Colonic mucosa (tissue), 4 donors: Measurements from ENCODE around the gene PIAS2. TPM values are rescaled to one million over a fixed set of nuclear protein-coding genes. Genes with fewer than 3 reads are reported as not detected.

Source experiments
- DNase-seq: peaks from one replicate; pipeline ENCODE4 v3.0.0-alpha.2; 2020
- H3K27ac ChIP-seq: fragments of 200-600 bp; one replicate; pipeline ENCODE4 v1.8.0; 2021
- H3K27me3 ChIP-seq: fragments of 200-600 bp; one replicate; pipeline ENCODE4 v1.8.0; 2021
- H3K36me3 ChIP-seq: fragments of 200-600 bp; one replicate; pipeline ENCODE4 v1.8.0; 2021
- H3K4me1 ChIP-seq: fragments of 200-600 bp; one replicate; pipeline ENCODE4 v1.8.0; 2021; ENCODE audit warnings: mild to moderate bottlenecking
- H3K4me3 ChIP-seq: fragments of 200-600 bp; one replicate; pipeline ENCODE4 v1.8.0; 2021
- H3K9ac ChIP-seq, 2 donors: one replicate each; pipeline ENCODE4 v1.7.0; 2013; ENCODE audit warnings: control low read depth in 2 of 2, low read depth in 2 of 2, low read length in 2 of 2
- H3K9me3 ChIP-seq: fragments of 200-600 bp; one replicate; pipeline ENCODE4 v1.8.0; 2021
- intact Hi-C: fragments of 100-400 bp; cut with DNase I; formaldehyde crosslinking; loops from one replicate; pipeline ENCODE4 v1.14.1; 2022
- total RNA-seq, 2 donors: library from RNA; stranded (reverse); fragmentation: NEBNext Ultra II Directional in 1 of 2; extraction: Animal tissue kit (Norgen Biotek cat#: 25700) in 1 of 2; gene quantifications; one replicate each; pipeline ENCODE4 v1.2.1, GENCODE V29; 2021
- TF ChIP-seq, protein P1 (sequence below): fragments of 200-600 bp; IDR thresholded peaks from one replicate; pipeline ENCODE4 v1.8.0; 2022; ENCODE audit warnings: antibody characterized with exemption, mild to moderate bottlenecking
- donor health status: healthy.
- donor health status: DM: no; HTN: no; CAD: no.
- donor health status: DM: no; HTN: no; CAD: no.

The PIAS2 gene
- total RNA-seq, 2 donors from 2014 or later, result 29.0 to 42.0 TPM

DNA sequence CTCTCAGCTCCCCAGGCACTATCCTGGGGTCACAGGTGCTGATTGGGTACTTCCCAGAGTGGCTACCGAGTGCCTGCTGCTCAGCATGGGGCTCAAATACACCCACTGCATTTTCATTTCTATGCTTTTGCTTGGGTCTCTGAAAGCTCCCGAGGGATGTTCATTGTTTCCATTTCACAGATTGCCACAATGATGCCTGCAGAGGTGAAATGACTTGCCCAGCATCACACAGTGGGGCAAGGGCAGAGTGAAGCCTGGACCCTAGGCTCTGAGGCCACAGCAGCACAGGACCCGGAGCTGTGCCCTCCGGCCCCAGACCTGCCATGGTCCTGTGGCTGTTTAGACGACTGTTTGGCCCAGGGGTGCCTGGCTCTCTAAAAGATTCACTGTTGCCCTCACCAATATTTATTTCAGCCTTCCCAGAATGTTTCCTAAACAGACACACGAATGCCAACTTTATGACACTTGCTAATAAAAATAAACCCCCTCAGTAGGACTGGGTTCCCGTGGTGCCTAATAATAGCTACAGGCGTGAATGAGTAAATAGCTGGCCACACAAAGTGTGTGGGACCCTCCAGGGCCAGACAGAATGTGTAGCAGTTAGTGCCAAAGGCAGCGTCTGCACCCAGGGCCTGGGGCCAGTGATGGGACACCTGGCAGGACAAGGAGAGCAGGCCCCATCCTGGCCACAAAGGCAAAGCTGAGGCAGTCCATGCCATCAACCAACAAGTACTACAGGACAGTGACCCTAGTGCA, 149.0 kb downstream of the PIAS2 start:
- Histone ChIP-seq H3K27me3 (no peaks in the 10 kb centered on the region), H3K4me3 (no peak overlapping the region), H3K9me3 (no peaks in the 10 kb centered on the region), H3K36me3 (no peaks in the 10 kb centered on the region), H3K27ac (no peak overlapping the region), H3K9ac (no peak overlapping the region), H3K4me1 (no peaks in the 10 kb centered on the region)
- TF ChIP-seq, protein P1, sequence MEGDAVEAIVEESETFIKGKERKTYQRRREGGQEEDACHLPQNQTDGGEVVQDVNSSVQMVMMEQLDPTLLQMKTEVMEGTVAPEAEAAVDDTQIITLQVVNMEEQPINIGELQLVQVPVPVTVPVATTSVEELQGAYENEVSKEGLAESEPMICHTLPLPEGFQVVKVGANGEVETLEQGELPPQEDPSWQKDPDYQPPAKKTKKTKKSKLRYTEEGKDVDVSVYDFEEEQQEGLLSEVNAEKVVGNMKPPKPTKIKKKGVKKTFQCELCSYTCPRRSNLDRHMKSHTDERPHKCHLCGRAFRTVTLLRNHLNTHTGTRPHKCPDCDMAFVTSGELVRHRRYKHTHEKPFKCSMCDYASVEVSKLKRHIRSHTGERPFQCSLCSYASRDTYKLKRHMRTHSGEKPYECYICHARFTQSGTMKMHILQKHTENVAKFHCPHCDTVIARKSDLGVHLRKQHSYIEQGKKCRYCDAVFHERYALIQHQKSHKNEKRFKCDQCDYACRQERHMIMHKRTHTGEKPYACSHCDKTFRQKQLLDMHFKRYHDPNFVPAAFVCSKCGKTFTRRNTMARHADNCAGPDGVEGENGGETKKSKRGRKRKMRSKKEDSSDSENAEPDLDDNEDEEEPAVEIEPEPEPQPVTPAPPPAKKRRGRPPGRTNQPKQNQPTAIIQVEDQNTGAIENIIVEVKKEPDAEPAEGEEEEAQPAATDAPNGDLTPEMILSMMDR, result no peak
- DNase-seq, result no peak
- intact Hi-C loops, result loop anchor here (10.0 kb wide), 1 partner anchor 476 kb away; no protein-coding TSS in a partner anchor

DNA sequence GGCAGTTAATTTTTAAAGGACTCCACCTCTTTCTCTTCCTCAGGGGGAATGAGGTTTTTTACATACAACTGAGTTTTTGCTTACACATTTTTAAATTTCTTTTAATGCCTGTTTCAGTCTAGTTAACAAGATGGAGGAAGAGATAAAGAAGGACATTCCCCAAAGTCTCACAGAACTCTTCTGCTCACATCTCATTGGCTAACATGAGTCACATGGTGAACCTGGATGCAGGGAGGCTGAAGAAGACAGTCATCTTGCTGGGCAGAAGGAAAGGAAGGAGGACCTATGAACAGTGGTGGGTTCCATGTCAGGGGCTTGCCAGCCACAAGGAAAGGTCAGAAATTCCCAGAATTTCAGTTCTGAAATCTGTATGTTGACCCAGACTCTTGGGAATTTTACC, 150.1 kb downstream of the PIAS2 start:
- TF ChIP-seq, protein P1, result no peak
- H3K9ac ChIP-seq, result no peak overlapping the region
- no peak overlapping the region for H3K27ac ChIP-seq
- no peak overlapping the region for H3K4me3 ChIP-seq
- H3K27me3 ChIP-seq, result no peaks in the 10 kb centered on the region
- intact Hi-C loops, result loop anchor here (10.0 kb wide), 1 partner anchor 478 kb away; no protein-coding TSS in a partner anchor
- no peaks in the 10 kb centered on the region for H3K4me1 ChIP-seq
- no peaks in the 10 kb centered on the region for H3K36me3 ChIP-seq
- H3K9me3 ChIP-seq, result no peaks in the 10 kb centered on the region
- no peak for DNase-seq

DNA sequence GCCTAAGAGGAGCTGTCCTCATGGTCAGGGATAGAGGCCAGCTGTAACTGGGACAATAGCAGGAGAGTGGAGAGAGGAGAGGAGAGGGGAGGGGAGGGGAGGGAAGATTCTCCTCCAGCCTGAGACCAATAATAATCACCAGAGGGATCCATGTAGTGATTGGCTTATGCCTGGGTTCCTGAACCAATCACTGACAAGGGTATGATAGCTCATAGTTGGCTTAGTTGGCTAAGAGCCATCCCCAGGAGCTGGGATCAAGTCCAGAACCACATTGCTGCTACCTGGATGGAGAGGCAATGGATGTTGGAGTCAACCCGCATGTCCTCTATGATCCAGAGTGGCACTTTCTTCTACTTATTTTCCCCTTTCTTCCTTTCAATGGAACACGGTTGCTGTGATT, 152.7 kb downstream of the PIAS2 start:
- Histone ChIP-seq H3K9me3 (no peaks in the 10 kb centered on the region), H3K27me3 (peaks cover 2% of the 10 kb centered on the region), H3K27ac (no peak overlapping the region), H3K4me1 (no peaks in the 10 kb centered on the region), H3K36me3 (no peaks in the 10 kb centered on the region), H3K4me3 (no peak overlapping the region), H3K9ac (no peak overlapping the region)
- intact Hi-C loops, result loop anchor here (10.0 kb wide), 1 partner anchor 480 kb away; no protein-coding TSS in a partner anchor
- TF ChIP-seq, protein P1, result no peak
- DNase-seq, result no peak

DNA sequence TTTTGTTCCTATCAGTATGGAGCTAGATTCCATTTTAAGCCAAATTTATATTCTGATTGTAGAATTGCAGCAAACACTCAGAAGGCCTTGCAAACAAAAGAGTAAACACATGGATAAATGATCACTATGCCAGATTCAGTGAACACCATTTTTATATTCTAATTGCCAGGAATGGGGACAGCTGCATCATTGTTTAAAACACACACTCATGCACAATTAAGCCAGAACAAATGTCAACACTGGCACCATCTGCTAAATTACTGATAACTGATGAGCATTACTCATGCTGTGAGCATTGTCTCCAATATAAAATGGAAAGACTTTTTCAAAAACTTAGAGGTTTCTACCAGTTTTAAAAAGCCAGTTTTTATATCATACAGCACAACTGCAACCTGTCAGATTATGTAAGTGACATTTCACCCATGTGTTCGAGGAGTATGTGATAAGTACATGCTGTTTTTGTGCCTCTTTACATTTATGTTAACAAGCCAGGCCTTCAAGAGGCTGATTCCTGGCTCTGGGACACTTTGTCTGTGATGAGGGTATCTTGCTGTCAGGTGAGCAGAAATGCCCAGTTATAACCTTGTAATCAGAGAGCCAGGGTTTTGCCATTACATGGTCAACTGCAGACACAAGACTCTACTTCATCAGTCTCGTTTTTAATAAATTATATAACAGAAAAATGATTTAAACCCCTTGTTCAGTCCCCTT, 156.1 kb downstream of the PIAS2 start:
- H3K9me3 ChIP-seq, result no peaks in the 10 kb centered on the region
- H3K9ac ChIP-seq, result no peak overlapping the region
- peaks cover 30% of the 10 kb centered on the region for H3K27me3 ChIP-seq
- H3K4me1 ChIP-seq, result no peaks in the 10 kb centered on the region
- H3K36me3 ChIP-seq, result no peaks in the 10 kb centered on the region
- no peak overlapping the region for H3K4me3 ChIP-seq
- TF ChIP-seq, protein P1, result no peak
- H3K27ac ChIP-seq, result no peak overlapping the region
- no peak for DNase-seq
- intact Hi-C loops, result loop anchor here (10.0 kb wide), 1 partner anchor 484 kb away; no protein-coding TSS in a partner anchor

DNA sequence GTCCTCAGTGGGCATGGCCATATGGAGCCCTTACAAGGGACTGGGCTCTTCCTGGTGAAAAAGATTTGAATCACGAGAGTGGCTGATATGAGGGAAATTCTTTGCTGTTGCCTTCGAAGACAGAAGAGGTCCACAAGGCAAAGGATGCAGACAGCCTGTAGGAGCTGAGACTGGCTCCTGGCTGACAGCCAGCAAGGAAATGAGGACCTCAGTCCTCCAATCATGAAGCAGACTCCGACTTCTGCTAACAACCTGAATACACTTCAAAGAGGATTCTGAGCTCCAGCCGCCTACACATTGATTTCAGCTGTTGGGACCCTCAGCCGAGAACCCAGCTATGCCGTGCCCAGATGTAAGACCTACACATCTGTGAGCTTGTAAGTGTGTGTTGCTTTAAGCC, 157.4 kb downstream of the PIAS2 start:
- Histone ChIP-seq H3K9ac (no peak overlapping the region), H3K27ac (no peak overlapping the region), H3K27me3 (peaks cover 43% of the 10 kb centered on the region), H3K4me1 (no peaks in the 10 kb centered on the region), H3K9me3 (no peaks in the 10 kb centered on the region), H3K4me3 (no peak overlapping the region), H3K36me3 (no peaks in the 10 kb centered on the region)
- TF ChIP-seq, protein P1, result no peak
- intact Hi-C loops, result loop anchor here (10.0 kb wide), 1 partner anchor 485 kb away; no protein-coding TSS in a partner anchor
- DNase-seq, result no peak
